GM21390 (cell line): ENCODE data around the gene NXF1.
"Not testable (repeated sequence)": the region's sequence is repeated elsewhere in the genome, so short reads cannot be mapped to it uniquely, and the experiment has no call there.

Source experiments
- ATAC-seq: cut with Tn5 transposase; IDR thresholded peaks from one replicate; pipeline ENCODE4 v1.9.1; 2021; ENCODE audit not compliant: unreplicated experiment

Gene NXF1

GRCh38 chr11:62832336-62833234 lies 27.3 kb upstream of the NXF1 start, which contains the start of gene TEX54:
Gene TEX54 (minus strand): TSS chr11:62832841.
- peak; percentile 5 for ATAC-seq

GRCh38 chr11:62831520-62832335 lies 26.5 kb upstream of the NXF1 start, which contains the start of gene STX5:
Gene STX5 (minus strand): TSS chr11:62832051. CDS start chr11:62831243, 808 bp downstream.
- peak; percentile 73 for ATAC-seq

GRCh38 chr11:62830904-62831519 lies 25.8 kb upstream of the NXF1 start:
- ATAC-seq = no peak

- ATAC-seq = not testable (repeated sequence)
Observed at GRCh38 chr11:62828130-62828529, 22.9 kb upstream of the NXF1 start.

GRCh38 chr11:62823677-62824076 lies 18.4 kb upstream of the NXF1 start:
- ATAC-seq = no peak

GRCh38 chr11:62817129-62817528 lies 11.9 kb upstream of the NXF1 start:
- no peak for ATAC-seq

- ATAC-seq = no peak
Observed at GRCh38 chr11:62816557-62816956, 11.3 kb upstream of the NXF1 start.

- no peak for ATAC-seq
Observed at GRCh38 chr11:62811659-62812058, 6.4 kb upstream of the NXF1 start.

GRCh38 chr11:62810748-62811147 lies 5.5 kb upstream of the NXF1 start:
- ATAC-seq = no peak

- ATAC-seq = no peak
Observed at GRCh38 chr11:62806611-62807121, 1.4 kb upstream of the NXF1 start.

GRCh38 chr11:62805961-62806441 lies 761 bp upstream of the NXF1 start:
- no peak for ATAC-seq

GRCh38 chr11:62804310-62805075 lies 747 bp downstream of the NXF1 start:
- peak; percentile 15 for ATAC-seq

GRCh38 chr11:62801071-62801470 lies 4.2 kb downstream of the NXF1 start:
- ATAC-seq = no peak

- ATAC-seq = no peak
Observed at GRCh38 chr11:62799486-62799885, 5.8 kb downstream of the NXF1 start.

- no peak for ATAC-seq
Observed at GRCh38 chr11:62796281-62796680, 9.0 kb downstream of the NXF1 start.

GRCh38 chr11:62794201-62794775 lies 11.0 kb downstream of the NXF1 start:
- no peak for ATAC-seq

- no peak for ATAC-seq
Observed at GRCh38 chr11:62792202-62792575, 13.1 kb downstream of the NXF1 start.

GRCh38 chr11:62791501-62792201 lies 13.6 kb downstream of the NXF1 start, which contains the start of gene TMEM223:
Gene TMEM223 (minus strand): TSS chr11:62792006. CDS start chr11:62791994, 12 bp downstream.
- peak; percentile 69 for ATAC-seq

GRCh38 chr11:62789576-62789975 lies 15.7 kb downstream of the NXF1 start:
- ATAC-seq = no peak
